Hematopoietic multipotent progenitor cell (in vitro differentiated cells): ENCODE data around the gene RNF135. TPM values are rescaled to one million over a fixed set of nuclear protein-coding genes. Genes with fewer than 3 reads are reported as not detected.
"Not testable (repeated sequence)": the region's sequence is repeated elsewhere in the genome, so short reads cannot be mapped to it uniquely, and the experiment has no call there.

Source experiments
- DNase-seq, 3 donors: peaks; one replicate each; pipeline ENCODE4 v3.0.0-alpha.2; 2011 to 2015; ENCODE audit warnings: low read depth in 2 of 3, low spot score in 2 of 3
- total RNA-seq: library from RNA; depleted of rRNA; stranded (reverse); fragments of >200 nt; gene quantifications from one replicate; pipeline ENCODE4 v1.2.3, GENCODE V29; 2012

RNF135 gene, protein sequence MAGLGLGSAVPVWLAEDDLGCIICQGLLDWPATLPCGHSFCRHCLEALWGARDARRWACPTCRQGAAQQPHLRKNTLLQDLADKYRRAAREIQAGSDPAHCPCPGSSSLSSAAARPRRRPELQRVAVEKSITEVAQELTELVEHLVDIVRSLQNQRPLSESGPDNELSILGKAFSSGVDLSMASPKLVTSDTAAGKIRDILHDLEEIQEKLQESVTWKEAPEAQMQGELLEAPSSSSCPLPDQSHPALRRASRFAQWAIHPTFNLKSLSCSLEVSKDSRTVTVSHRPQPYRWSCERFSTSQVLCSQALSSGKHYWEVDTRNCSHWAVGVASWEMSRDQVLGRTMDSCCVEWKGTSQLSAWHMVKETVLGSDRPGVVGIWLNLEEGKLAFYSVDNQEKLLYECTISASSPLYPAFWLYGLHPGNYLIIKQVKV
- 11.3 TPM for total RNA-seq

DNA sequence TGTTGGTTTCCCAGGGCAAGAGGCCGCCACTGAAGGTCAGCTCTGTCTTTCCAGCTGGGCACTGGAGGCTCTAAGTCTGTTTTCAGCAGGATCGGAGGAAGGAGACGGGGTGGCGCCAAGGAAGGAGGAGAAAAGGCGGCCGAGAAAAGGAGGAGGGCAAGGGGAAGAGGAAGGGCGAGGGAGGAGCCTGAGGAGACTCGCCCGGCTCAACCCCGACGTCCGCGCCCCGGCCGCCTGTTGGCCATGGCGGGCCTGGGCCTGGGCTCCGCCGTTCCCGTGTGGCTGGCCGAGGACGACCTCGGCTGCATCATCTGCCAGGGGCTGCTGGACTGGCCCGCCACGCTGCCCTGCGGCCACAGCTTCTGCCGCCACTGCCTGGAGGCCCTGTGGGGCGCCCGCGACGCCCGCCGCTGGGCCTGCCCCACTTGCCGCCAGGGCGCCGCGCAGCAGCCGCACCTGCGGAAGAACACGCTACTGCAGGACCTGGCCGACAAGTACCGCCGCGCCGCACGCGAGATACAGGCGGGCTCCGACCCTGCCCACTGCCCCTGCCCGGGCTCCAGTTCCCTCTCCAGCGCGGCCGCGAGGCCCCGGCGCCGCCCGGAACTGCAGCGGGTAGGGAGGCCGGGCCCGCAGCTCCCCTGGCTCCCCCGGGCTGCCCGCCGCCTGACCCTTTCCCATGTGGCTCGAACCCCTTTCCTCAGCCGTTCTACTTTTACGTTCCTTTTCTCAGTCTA, at the start of gene RNF135:
TSS of gene RNF135 (plus strand) at position 209 of the 737 bp plus-strand sequence. CDS start at position 244, 35 bp downstream.
- DNase-seq = peak; percentile 24 to 83 (median 80)

DNA sequence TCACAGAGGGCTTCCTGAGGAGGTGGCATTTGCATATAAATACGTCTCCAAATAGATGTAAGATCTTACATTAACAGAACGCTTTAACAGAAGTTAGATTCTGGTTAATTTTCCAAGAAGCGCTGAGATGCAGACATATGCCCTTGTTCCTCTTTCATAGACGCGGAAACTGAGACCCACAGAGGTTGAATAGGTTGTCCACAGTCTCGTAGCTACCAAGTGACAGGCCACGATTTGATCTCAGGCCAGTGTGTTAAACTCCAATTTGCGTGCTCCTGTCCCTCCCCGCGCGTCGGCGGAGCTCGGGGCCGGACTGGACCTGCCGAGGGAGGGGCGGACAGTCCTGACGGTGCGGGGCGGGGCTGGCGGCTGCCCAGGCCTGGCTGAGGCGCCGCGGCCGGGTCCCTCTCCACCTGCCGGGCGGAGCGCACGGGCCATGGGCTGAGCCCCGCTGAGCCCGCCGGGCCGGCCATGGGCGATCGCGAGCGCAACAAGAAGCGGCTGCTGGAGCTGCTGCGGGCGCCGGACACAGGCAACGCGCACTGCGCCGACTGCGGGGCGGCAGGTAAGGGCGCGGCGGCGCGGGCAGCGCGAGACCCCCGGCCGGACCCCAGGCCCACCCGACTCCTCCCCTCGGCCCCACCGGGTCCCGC, 49.2 kb upstream of the RNF135 start, which contains the start of gene ADAP2:
TSS of gene ADAP2 (plus strand) at position 402 of the 653 bp plus-strand sequence. CDS start at position 472, 70 bp downstream.
- peak in 1 of 3 donors; percentile 32 for DNase-seq

DNA sequence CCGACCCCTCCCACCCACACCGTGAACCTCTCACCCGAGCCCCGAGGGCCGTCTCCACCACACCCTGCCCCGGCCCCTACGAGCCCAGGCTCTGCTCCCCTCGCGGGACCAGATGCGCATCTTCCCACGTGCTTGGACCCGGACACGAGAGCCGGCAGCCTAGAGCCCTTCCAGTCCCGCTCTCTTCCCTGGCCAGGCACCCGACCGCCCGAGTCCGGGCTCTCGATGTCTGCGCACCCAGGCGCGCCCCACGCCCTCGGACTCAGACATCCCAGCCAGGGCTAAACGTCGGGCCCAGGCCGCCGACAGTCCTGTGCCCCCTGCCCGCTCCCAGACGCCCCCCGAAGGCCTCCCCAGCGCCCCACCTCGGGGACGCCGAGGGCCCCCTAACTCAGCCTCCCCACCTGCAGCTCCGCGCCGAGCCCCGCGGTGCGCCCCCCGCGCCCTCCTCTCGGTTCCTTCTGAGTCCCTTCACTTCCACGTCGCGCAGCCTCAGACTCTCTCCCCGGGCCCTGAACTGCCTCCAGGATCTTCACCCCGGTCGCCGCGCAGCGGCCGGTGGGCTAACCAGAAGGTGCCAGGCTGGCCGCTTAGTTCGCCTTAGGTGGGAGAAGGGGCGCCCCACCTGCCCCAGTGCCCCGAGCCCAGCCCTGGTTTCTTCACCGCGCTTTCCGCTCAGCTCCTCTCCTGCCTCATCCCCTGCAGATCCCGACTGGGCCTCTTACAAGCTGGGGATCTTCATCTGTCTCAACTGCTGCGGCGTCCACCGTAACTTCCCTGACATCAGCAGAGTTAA, 48.4 kb upstream of the RNF135 start:
- DNase-seq = peak in 1 of 3 donors; percentile 31

DNA sequence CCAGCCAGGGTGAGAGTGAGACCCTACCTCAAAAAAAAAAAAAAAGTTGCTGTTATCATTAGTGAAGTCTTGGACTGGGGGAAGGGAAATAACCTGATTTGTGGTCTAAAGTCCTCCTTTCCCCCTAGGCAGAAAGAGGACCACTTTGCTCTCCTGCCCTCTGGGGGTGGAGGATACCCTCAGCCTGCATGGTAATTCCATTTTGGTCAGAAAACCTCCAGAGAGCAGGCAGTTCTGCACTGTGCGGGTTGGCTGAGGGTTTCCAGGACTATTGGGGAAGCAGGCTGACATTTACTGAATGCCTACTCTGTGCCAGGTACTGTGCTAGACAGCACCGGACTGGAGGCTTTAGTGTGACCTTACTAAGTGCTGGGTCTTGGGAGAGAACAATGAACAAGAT, 46.5 kb upstream of the RNF135 start:
- DNase-seq = peak in 1 of 3 donors; percentile 15

DNA sequence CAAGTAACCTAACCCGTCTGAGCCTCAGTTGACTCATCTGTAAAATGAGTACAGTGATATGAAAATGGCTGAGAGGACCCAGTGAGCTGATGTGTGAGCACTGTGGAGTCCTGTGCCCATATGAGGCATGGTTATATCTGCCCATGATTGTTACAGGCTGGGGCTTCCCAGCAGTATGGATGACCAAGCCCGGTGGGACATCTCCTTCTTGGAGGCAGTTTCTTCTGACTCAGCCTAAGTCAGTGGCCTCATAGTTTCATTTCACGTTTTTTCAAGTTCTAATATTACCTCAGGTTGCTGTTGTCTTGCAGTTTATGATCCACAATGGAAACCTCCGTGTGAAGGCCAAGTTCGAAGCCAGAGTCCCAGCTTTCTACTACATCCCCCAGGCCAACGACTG, 44.3 kb upstream of the RNF135 start:
- DNase-seq = no peak

DNA sequence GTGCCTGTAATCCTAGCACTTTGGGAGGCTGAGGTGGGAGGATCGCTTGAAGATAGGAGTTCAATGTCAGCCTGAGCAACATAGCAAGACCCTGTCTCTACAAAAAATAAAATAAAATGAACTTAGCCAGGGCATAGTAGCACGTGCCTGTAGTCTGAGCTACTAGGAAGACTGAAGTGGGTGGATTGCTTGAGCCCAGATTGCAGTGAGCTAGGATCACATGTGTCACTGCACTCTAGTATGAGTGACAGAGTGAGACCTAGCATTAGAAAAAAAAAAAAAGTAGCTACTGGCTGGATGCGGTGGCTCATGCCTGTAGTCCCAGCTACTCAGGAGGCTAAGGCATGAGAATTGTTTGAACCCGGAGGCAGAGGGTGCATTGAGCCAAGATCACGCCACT, 43.1 kb upstream of the RNF135 start:
- DNase-seq = no peak

DNA sequence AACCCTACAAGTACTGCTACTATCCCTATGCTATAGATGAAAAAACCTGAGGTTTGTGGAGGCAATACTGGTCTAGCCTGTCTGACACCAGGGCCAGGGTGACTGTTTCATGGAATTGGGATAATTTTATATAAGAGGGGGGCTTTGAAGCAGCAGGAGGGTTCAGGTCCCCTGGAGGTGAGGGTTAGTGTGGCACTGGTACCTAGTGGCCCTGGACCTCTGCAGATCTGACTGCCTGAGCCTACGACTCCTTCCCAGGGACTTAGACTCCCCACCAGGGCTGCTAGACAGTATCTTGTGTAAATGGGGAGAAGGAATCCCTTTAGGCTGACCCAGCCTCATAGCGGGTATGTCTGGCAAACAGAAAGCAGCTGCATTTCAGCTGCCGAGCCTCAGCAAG, 42.3 kb upstream of the RNF135 start:
- DNase-seq = no peak

DNA sequence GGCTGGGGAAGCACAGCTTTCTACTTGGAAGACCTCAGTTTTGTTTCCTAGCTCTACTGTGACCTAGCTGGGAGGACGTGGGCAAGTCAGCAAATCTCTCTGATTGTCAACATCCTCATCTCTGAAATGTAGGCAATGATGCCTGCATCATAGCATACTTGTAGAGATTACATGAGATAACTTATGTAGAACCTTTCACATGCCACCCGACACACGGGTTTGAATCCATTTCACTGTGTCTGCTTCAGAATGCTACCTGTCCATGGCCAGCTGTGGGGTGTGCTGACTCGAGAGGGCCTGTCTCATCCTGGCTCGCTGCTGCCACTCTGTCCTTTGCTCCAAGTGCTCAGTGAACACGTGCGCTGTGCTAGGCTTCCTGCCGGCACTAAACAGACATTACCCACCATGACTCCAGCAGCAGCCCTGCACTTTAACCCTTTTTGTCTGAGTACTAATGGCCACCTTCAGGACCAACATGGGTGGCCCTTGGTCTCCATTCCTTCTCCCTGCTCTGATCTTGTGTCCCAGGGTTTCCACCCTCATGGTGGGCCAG, 41.7 kb upstream of the RNF135 start:
- no peak for DNase-seq

DNA sequence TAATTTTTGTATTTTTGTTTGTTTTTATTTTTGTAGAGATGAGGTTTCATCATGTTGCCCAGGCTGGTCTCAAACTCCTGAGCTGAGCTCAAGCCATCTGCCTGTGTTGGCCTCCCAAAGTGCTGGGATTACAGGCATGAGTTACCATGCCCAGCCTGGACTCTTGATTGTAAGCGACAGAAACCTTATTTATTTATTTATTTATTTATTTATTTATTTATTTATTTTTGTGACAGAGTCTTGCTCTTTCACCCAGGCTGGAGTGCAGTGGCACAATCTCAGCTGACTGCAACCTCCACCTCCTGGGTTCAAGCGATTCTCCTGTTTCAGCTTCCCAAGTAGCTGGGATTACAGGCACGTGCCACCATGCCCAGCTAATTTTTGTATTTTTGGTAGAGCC, 41.0 kb upstream of the RNF135 start:
- not testable (repeated sequence) for DNase-seq

DNA sequence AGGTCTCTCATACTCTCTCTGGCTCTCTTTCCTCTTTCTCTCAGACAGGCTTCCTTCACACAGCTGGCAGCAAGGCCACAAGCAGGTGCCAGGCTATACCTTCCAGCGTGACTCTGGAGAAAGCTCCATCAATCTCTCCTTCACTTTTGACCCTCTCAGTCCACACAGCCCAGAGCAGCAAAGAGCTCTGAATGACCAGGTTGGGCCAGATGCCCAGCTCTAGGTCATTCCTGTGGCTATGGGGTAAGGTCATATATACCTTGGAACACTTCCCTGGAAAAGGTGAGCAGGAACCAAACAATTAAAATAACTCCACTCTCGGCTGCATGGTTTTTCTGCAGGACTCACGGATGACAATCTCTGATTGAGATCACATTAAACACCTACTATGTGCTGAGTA, 40.3 kb upstream of the RNF135 start:
- DNase-seq = no peak

DNA sequence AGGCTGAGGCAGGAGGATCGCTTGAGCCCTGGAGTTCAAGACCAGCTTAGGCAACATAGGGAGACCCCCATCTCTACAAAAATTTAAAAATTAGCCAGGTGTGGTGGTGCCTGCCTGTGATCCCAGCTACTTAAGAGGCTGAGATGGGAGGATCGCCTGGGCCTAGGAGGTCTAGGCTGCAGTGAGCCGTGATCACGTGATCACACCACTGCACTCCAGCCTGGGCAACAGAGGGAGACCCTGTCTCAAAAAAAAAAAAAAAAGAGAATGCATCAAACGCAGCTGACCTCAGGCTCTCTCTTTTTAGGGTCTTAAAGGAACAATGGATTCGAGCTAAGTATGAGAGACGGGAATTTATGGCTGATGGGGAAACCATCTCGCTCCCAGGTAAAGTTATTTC, 39.3 kb upstream of the RNF135 start:
- DNase-seq = not testable (repeated sequence)

DNA sequence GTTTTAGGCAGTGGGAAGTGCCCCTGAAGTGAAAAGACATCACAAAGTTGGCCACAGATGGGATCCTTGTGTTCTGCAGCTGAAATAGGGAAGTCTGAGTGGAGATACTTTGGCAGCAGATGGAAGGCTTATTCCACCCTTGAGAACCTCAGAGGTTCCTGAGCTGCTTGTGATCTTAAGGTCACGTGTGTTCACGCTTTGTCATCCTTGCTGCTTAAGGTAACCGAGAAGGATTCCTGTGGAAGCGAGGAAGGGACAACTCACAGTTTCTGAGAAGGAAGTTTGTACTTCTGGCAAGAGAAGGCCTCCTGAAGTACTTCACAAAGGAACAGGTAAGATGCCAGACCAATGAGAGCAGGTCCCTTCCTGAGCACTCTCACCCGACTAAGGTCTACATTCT, 36.9 kb upstream of the RNF135 start:
- DNase-seq = peak in 1 of 3 donors; percentile 21

DNA sequence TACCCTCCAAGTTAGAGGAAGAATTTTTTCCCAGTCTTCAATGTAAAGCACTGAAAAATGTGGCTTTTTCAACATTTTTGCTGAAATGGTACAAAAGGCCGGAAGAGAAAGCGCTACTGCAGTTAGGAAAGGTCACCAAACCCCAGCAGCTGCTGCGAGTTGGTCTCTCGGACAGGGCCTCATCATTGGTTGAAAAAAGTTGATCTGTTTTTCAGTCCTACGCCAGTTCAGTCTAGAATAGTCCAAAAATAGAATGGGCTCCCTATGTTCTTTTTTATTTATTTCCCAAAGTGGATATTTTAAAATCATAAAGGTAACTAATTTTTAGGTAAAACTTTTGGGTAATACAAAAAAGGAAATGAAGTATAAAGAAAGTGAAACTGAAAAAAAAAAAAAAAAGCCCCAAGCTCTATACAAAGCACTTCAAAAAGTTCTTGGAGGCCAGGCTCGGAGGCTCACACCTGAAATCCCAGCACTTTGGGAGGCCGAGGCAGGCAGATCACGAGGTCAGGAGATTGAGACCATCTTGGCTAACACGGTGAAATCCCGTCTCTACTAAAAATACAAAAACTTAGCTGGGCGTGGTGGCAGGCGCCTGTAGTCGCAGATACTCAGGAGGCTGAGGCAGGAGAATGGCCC, 31.7 kb upstream of the RNF135 start:
- no peak for DNase-seq

DNA sequence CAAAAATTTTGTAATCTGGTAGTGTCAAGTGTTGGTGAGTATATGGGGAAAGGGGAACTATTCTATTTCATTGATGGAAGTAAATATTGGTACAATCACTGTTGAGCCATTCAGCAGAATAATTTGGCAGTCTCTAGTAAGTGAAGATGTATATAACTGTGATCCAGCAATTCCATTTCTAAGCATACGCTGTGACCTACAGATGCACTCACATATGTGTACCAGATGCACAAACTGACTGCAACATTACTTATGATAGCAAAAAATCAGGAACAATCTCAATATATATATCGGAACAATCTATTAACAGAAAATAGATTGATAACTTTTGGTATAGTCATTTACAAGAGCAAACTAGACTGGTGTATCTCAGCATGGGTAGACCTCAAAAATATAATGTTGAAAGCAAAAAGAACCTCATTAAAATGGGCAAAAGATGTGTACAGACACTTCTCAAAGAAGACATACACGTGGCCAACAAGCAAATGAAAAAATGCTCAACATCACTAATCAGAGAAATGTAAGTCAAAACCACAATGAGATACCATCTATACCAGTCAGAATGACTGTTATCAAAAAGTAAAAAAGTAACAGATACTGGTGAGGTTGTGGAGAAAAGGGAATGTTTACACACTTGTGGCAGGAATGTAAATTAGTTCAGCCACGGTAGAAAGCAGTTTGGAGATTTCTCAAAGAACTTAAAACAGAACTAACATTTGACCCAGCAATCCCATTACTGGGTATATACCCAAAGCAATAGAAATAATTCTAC, 28.3 kb upstream of the RNF135 start:
- DNase-seq = no peak

DNA sequence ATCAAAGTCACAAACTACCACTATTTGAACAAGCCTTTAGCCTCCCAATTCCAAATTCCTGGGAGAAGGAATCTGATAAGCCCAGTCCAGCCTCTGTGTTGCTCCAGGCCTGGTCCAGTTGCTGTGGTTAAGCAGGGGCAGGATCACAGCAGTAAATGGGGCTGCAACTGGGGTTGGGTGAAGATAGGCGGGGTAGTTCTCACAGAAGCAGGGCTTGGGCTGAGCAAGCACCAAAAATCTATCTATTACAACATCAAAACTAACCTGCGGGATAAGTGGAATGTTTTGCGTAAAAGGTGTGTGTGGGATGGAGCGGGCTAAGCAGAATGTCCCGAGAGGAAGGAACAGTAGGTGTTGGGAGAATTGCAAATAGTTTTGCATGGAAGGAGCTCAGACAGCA, 23.0 kb upstream of the RNF135 start:
- DNase-seq = no peak

DNA sequence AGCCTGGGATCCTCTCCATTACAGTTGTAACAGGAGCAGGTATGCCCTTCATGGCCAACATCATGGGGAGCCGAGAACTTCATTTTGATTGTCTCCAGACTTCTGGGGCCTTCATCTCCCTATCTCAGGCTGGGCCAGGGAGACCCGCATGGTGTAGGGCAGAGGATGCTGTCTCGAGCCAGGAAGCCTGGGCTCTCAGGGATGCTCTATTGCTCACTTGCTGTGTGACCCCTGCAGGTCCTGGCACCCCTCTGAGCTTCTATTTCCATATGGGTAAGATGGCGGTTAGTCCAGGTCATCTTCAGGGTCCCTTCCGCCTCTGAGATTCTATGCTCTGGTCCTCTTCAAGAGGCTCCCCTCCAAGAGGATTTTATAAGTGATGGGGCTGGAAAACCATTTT, 20.6 kb upstream of the RNF135 start:
- DNase-seq = no peak

DNA sequence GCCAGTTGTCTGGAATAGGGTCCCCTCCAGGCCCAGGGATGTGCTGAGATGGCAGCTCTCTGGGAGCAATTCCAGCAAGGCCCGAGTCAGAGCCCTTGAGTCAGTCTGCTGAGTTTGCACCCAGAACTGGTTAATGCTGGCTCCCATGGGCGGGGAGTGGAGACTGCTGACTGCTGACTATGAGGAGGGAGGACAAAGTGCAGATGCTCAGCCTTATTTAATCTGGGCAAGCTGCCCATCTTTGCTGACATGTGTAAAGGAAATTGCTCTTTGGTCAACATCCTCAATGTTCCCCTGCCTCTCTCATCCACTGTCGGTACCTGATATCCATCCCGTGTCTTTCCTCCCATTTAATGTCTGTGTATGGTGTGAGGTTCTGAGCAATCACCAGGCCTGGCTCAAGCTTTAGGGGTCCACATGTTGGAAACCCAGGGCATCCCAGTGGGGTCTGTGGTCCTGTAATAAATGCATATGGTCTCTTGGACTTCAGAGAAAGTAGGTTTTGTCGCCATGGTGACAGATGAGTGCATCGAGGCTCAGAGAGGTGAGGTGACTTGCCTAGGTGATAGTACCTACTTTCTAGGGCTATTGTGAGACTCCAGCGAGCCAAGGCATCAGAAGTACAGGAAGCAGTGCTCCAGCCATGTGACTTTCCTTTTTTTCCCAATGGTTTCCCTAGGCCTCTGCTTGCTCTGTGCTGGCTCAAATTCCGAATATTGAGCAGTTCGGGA, 20.0 kb upstream of the RNF135 start:
- peak in 1 of 3 donors; percentile 71 for DNase-seq
